ENCODE measurements around the gene CIAO2A. TPM values are rescaled to one million over a fixed set of nuclear protein-coding genes. Genes with fewer than 3 reads are reported as not detected.

CIAO2A gene
- total RNA-seq, 1 donor from 2014 or later, result 33.8 TPM

DNA sequence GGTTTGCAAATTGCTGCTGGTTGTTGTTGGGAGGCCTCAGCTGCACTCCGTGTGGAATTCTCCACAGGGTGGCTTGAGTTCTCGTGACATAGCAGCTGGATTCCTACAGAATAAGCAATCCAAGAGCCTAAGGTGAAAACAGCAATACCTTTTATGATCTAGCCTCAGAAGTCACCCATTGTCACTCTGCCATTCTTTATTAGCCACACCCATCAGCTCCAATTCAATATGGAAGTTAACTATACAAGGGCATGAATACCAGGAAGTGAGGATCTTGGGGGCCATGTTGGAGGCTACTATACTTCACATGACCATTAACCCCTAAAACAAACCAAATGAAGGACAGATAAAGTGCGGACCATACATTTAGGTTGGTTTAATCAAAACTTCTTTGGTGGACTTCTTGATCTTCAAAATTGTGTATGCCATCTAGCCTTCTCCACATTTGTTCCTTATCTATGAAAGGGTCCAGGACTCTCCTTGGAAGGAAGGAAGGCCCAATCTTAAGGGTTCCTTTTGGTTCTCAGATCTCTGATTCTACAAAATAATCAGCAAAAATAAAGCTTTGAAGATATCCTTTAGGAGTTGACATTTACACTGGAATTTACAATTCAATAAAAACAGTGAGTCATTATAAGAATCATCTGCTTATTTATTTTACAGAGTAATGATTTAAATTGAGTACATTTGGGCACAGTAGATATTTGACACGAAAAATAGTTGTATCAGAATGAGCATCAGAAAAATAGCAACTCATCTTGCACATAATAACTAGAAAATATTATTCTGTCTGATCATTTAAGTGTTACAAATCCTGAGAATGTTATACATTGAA lies 21.5 kb downstream of the CIAO2A start:
- H3K36me3 Mint-ChIP-seq (ENCODE audit: unreplicated experiment), result peaks cover 18% of the 10 kb centered on the region
- no peaks in the 10 kb centered on the region for H3K9me3 Mint-ChIP-seq (ENCODE audit: unreplicated experiment)
- no peak for DNase-seq (ENCODE audit: extremely low spot score, unreplicated experiment)
- no peak for TF ChIP-seq CTCF (IDR thresholded peaks at IDR 0.05)
- no peak overlapping the region for H3K4me3 Mint-ChIP-seq (ENCODE audit: unreplicated experiment)
- no peaks in the 10 kb centered on the region for H3K27me3 Mint-ChIP-seq (ENCODE audit: unreplicated experiment)
- H3K4me1 Mint-ChIP-seq (ENCODE audit: unreplicated experiment), result peaks cover 28% of the 10 kb centered on the region
- peak overlapping the region; percentile 86 for H3K27ac Mint-ChIP-seq (ENCODE audit: unreplicated experiment)

GRCh38 chr15:64070965-64071851 lies 22.4 kb downstream of the CIAO2A start:
- Mint-ChIP-seq H3K27me3 (ENCODE audit: unreplicated experiment) (no peaks in the 10 kb centered on the region), H3K9me3 (ENCODE audit: unreplicated experiment) (no peaks in the 10 kb centered on the region), H3K27ac (ENCODE audit: unreplicated experiment) (peak overlapping the region; percentile 86), H3K4me1 (ENCODE audit: unreplicated experiment) (peaks cover 28% of the 10 kb centered on the region), H3K36me3 (ENCODE audit: unreplicated experiment) (peaks cover 18% of the 10 kb centered on the region), H3K4me3 (ENCODE audit: unreplicated experiment) (no peak overlapping the region)
- TF ChIP-seq CTCF (IDR thresholded peaks at IDR 0.05), result no peak
- DNase-seq (ENCODE audit: extremely low spot score, unreplicated experiment), result no peak

- Mint-ChIP-seq H3K4me3 (ENCODE audit: unreplicated experiment) (no peak overlapping the region), H3K27me3 (ENCODE audit: unreplicated experiment) (no peaks in the 10 kb centered on the region)
Measured at GRCh38 chr15:64070106-64070505, 23.5 kb downstream of the CIAO2A start.

GRCh38 chr15:64068133-64068532 lies 25.5 kb downstream of the CIAO2A start:
- Mint-ChIP-seq H3K27ac (ENCODE audit: unreplicated experiment) (no peak overlapping the region), H3K9me3 (ENCODE audit: unreplicated experiment) (no peaks in the 10 kb centered on the region), H3K4me3 (ENCODE audit: unreplicated experiment) (no peak overlapping the region), H3K27me3 (ENCODE audit: unreplicated experiment) (no peaks in the 10 kb centered on the region), H3K36me3 (ENCODE audit: unreplicated experiment) (peaks cover 11% of the 10 kb centered on the region), H3K4me1 (ENCODE audit: unreplicated experiment) (peaks cover 32% of the 10 kb centered on the region)
- DNase-seq (ENCODE audit: extremely low spot score, unreplicated experiment), result no peak
- no peak for TF ChIP-seq CTCF (IDR thresholded peaks at IDR 0.05)

More at GRCh38 chr15:64070106-64070505, 23.5 kb downstream of the CIAO2A start:
- no peak for DNase-seq (ENCODE audit: extremely low spot score, unreplicated experiment)
- H3K36me3 Mint-ChIP-seq (ENCODE audit: unreplicated experiment), result peaks cover 18% of the 10 kb centered on the region
- peaks cover 28% of the 10 kb centered on the region for H3K4me1 Mint-ChIP-seq (ENCODE audit: unreplicated experiment)
- no peaks in the 10 kb centered on the region for H3K9me3 Mint-ChIP-seq (ENCODE audit: unreplicated experiment)
- no peak overlapping the region for H3K27ac Mint-ChIP-seq (ENCODE audit: unreplicated experiment)
- no peak for TF ChIP-seq CTCF (IDR thresholded peaks at IDR 0.05)

DNA sequence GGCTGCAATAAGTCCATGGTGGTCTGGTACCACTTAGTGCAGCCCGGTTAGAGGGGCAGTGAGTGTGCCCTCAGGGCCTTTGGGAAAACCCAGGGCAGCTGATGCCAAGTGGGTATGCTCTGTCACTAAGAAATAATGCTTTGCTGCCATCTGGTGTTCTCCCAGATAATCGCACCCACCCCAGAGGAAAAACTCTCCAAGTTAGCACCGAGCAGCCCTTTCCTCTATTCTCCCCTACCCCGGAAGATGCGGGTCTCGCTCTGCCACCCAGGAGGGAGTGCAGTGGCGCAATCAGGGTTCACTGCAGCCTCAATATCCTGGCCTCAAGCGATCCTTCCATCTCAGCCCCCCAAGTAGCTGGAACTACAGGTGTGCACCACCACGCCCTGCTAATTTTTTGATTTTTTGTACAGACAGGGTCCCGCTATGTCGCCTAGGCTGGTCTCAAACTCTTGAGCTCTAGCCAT lies 26.0 kb downstream of the CIAO2A start:
- H3K36me3 Mint-ChIP-seq (ENCODE audit: unreplicated experiment), result peaks cover 7% of the 10 kb centered on the region
- no peak overlapping the region for H3K4me3 Mint-ChIP-seq (ENCODE audit: unreplicated experiment)
- H3K4me1 Mint-ChIP-seq (ENCODE audit: unreplicated experiment), result peaks cover 26% of the 10 kb centered on the region
- H3K27ac Mint-ChIP-seq (ENCODE audit: unreplicated experiment), result no peak overlapping the region
- no peaks in the 10 kb centered on the region for H3K27me3 Mint-ChIP-seq (ENCODE audit: unreplicated experiment)
- H3K9me3 Mint-ChIP-seq (ENCODE audit: unreplicated experiment), result no peaks in the 10 kb centered on the region
- TF ChIP-seq CTCF (IDR thresholded peaks at IDR 0.05), result peak; percentile 87
- no peak for DNase-seq (ENCODE audit: extremely low spot score, unreplicated experiment)

Data from osteocyte (in vitro differentiated cells).